Measurements from ENCODE around the gene ALAS2. TPM values are rescaled to one million over a fixed set of nuclear protein-coding genes. Genes with fewer than 3 reads are reported as not detected.

Gene ALAS2
- total and polyA plus RNA-seq, 3 experiments from 2014 or later = not detected

DNA sequence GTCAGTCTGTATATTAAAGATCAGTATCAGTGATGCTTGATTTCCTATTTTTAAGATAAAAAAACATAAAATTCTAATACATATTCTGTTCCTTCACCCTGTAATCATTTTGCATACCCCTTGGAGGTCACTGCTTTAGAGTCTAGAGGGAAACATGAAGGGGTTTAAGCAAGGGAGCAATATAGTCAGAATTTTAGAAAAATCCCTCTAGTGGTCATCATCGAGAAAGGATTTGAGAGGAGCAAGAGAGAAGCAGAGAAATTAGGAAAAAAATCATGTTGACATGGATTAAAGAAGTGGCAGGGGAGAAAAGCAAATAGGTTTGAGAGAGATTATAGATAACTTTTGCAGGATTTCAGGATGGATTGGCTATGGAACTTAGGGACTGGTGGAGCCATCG lies 19.5 kb downstream of the ALAS2 start:
- Mint-ChIP-seq H3K36me3 (peaks cover 0 to 10% (median 0%) of the 10 kb centered on the region in 3 donors), H3K4me1 (peaks cover 3 to 7% (median 4%) of the 10 kb centered on the region in 3 donors), H3K4me3 (no peak overlapping the region), H3K27ac (no peak overlapping the region), H3K9me3 (no peaks in the 10 kb centered on the region), H3K27me3 (peaks cover 0 to 4% of the 10 kb centered on the region in 2 donors)
- H3K36me3 ChIP-seq (ENCODE audit: insufficient read depth, low read length) = no peaks in the 10 kb centered on the region
- peaks cover 7% of the 10 kb centered on the region for H3K4me1 ChIP-seq (ENCODE audit: insufficient read depth, low read length)
- ChIA-PET POLR2A (no interaction called here), CTCF (interaction anchor here (1.4 kb wide), 1 partner anchor 12 kb away, joined by 3 read pairs; no protein-coding TSS in a partner anchor)
- H3K27me3 ChIP-seq (ENCODE audit: insufficient read depth, low read length, poor library complexity, severe bottlenecking) = no peaks in the 10 kb centered on the region
- H3K9me3 ChIP-seq (ENCODE audit: low read length) = no peaks in the 10 kb centered on the region
- no peak for DNase-seq
- no peak overlapping the region for H3K4me3 ChIP-seq (ENCODE audit: low read length)
- no peak overlapping the region for H3K27ac ChIP-seq (ENCODE audit: low read depth, low read length)

GRCh38 chrX:55008571-55009358 lies 22.0 kb downstream of the ALAS2 start:
- peaks cover 7% of the 10 kb centered on the region for H3K36me3 ChIP-seq (ENCODE audit: insufficient read depth, low read length)
- Mint-ChIP-seq H3K4me1 (peaks cover 4 to 8% (median 7%) of the 10 kb centered on the region in 3 donors), H3K27ac (no peak overlapping the region), H3K9me3 (no peaks in the 10 kb centered on the region), H3K36me3 (peaks cover 0 to 34% (median 3%) of the 10 kb centered on the region in 3 donors), H3K27me3 (peaks cover 0 to 2% of the 10 kb centered on the region in 2 donors), H3K4me3 (no peak overlapping the region)
- H3K9me3 ChIP-seq (ENCODE audit: low read length) = no peaks in the 10 kb centered on the region
- ChIA-PET CTCF (no interaction called here), POLR2A (no interaction called here)
- no peak overlapping the region for H3K27ac ChIP-seq (ENCODE audit: low read depth, low read length)
- no peaks in the 10 kb centered on the region for H3K27me3 ChIP-seq (ENCODE audit: insufficient read depth, low read length, poor library complexity, severe bottlenecking)
- no peak for DNase-seq
- H3K4me1 ChIP-seq (ENCODE audit: insufficient read depth, low read length) = peaks cover 7% of the 10 kb centered on the region
- no peak overlapping the region for H3K4me3 ChIP-seq (ENCODE audit: low read length)

DNA sequence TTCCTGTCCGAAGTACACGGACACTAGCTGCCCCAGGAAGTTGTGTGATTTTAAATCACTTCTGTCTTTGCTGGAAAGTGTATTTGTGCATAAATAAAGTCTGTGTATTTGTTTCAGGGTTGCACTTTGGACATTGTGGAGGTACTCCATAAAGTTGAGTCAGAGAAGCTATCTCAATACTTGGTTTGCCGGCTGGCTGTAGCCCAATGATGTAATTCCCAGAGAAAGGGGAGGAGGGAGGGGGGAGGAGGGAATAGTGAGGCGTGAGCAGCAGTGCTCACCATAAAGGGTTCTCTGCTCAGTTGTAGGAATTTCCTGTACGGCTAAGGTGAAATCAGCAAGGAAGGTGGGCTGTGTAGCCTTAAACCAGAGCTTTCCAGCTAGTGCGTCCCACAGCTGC lies 23.1 kb downstream of the ALAS2 start:
- no peak overlapping the region for H3K27ac Mint-ChIP-seq
- no peaks in the 10 kb centered on the region for H3K9me3 ChIP-seq (ENCODE audit: low read length)
- H3K4me1 ChIP-seq (ENCODE audit: insufficient read depth, low read length) = peaks cover 7% of the 10 kb centered on the region
- H3K4me1 Mint-ChIP-seq = peaks cover 4 to 8% (median 7%) of the 10 kb centered on the region in 3 donors
- POLR2A ChIA-PET = interaction anchor here (0.6 kb wide), 1 partner anchor 562 kb away, joined by 4 read pairs; no protein-coding TSS in a partner anchor
- CTCF ChIA-PET = no interaction called here
- H3K9me3 Mint-ChIP-seq = no peaks in the 10 kb centered on the region
- DNase-seq = no peak
- peaks cover 13% of the 10 kb centered on the region for H3K36me3 ChIP-seq (ENCODE audit: insufficient read depth, low read length)
- no peaks in the 10 kb centered on the region for H3K27me3 ChIP-seq (ENCODE audit: insufficient read depth, low read length, poor library complexity, severe bottlenecking)
- no peak overlapping the region for H3K4me3 ChIP-seq (ENCODE audit: low read length)
- peaks cover 0 to 43% (median 3%) of the 10 kb centered on the region in 3 donors for H3K36me3 Mint-ChIP-seq
- no peak overlapping the region for H3K4me3 Mint-ChIP-seq
- peaks cover 0 to 2% of the 10 kb centered on the region in 2 donors for H3K27me3 Mint-ChIP-seq
- no peak overlapping the region for H3K27ac ChIP-seq (ENCODE audit: low read depth, low read length)

DNA sequence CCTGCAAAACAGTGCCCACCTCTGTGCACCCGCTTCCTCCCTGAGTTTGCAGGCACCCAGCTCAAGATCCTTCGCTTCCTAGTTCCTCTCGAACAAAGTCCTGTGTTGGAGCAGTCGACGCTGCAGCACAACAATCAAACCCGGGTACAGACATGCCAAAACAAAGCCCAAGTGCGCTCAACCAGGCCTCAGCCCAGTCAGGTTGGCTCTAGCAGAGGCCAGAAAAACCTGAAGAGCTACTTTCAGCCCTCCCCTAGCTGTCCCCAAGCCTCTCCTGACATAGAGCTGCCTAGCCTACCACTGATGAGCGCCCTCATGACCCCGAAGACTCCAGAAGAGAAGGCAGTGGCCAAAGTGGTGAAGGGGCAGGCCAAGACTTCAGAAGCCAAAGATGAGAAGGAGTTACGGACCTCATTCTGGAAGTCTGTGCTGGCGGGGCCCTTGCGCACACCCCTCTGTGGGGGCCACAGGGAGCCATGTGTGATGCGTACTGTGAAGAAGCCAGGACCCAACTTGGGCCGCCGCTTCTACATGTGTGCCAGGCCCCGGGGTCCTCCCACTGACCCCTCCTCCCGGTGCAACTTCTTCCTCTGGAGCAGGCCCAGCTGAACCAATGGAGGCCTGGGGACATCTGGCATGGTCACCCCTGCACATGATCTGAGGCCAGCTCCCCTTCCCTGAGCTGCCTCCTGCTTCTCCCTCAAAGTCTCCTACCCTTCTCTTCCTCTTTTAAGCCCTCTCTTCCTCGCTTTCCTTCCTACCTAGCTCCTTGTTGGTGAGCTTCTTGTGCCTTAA lies 23.8 kb downstream of the ALAS2 start:
- Histone ChIP-seq H3K27me3 (ENCODE audit: insufficient read depth, low read length, poor library complexity, severe bottlenecking) (no peaks in the 10 kb centered on the region), H3K27ac (ENCODE audit: low read depth, low read length) (no peak overlapping the region), H3K4me3 (ENCODE audit: low read length) (no peak overlapping the region), H3K36me3 (ENCODE audit: insufficient read depth, low read length) (peaks cover 13% of the 10 kb centered on the region), H3K9me3 (ENCODE audit: low read length) (no peaks in the 10 kb centered on the region), H3K4me1 (ENCODE audit: insufficient read depth, low read length) (peaks cover 7% of the 10 kb centered on the region)
- POLR2A ChIA-PET = interaction anchor here (0.6 kb wide), 1 partner anchor 562 kb away, joined by 4 read pairs; no protein-coding TSS in a partner anchor
- peaks cover 0 to 49% (median 3%) of the 10 kb centered on the region in 3 donors for H3K36me3 Mint-ChIP-seq
- CTCF ChIA-PET = no interaction called here
- DNase-seq = no peak
- no peak overlapping the region for H3K4me3 Mint-ChIP-seq
- H3K27me3 Mint-ChIP-seq = peaks cover 0 to 2% of the 10 kb centered on the region in 2 donors
- no peak overlapping the region for H3K27ac Mint-ChIP-seq
- peaks cover 6 to 13% (median 11%) of the 10 kb centered on the region in 3 donors for H3K4me1 Mint-ChIP-seq
- no peaks in the 10 kb centered on the region for H3K9me3 Mint-ChIP-seq

DNA sequence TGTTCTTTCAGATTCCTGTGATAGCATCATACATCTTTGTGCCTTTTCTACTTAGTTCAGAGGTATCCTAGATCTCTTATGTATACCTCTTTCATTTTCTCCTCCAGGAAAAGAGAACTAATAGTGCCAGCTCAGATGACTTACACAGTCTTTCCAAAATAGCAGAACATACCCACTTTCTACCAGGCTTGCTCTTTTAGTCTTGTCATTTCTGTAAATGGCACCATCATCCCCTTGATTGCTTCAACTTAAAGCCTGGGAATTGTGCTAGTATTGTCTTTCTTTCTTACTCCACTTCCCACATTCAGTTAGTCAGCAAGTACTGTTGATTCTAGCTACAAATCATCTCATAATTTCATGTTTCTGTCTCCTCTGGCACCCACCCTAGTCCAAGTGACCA lies 25.5 kb downstream of the ALAS2 start:
- Histone ChIP-seq H3K27me3 (ENCODE audit: insufficient read depth, low read length, poor library complexity, severe bottlenecking) (no peaks in the 10 kb centered on the region), H3K9me3 (ENCODE audit: low read length) (no peaks in the 10 kb centered on the region), H3K4me3 (ENCODE audit: low read length) (no peak overlapping the region), H3K27ac (ENCODE audit: low read depth, low read length) (no peak overlapping the region), H3K36me3 (ENCODE audit: insufficient read depth, low read length) (peaks cover 13% of the 10 kb centered on the region), H3K4me1 (ENCODE audit: insufficient read depth, low read length) (peaks cover 15% of the 10 kb centered on the region)
- POLR2A ChIA-PET = no interaction called here
- CTCF ChIA-PET = no interaction called here
- Mint-ChIP-seq H3K9me3 (no peaks in the 10 kb centered on the region), H3K36me3 (peaks cover 0 to 57% (median 3%) of the 10 kb centered on the region in 3 donors), H3K27me3 (peaks cover 0 to 2% of the 10 kb centered on the region in 2 donors), H3K4me1 (peaks cover 23 to 29% (median 24%) of the 10 kb centered on the region in 3 donors), H3K4me3 (no peak overlapping the region), H3K27ac (peak overlapping the region in 1 of 8 donors; percentile 58)
- DNase-seq = no peak

GRCh38 chrX:55004231-55004630 lies 26.5 kb downstream of the ALAS2 start:
- H3K27ac Mint-ChIP-seq = peak overlapping the region in 3 of 8 donors; percentile 4 to 90 (median 65)
- Histone ChIP-seq H3K27me3 (ENCODE audit: insufficient read depth, low read length, poor library complexity, severe bottlenecking) (no peaks in the 10 kb centered on the region), H3K4me3 (ENCODE audit: low read length) (no peak overlapping the region), H3K9me3 (ENCODE audit: low read length) (no peaks in the 10 kb centered on the region), H3K27ac (ENCODE audit: low read depth, low read length) (no peak overlapping the region), H3K4me1 (ENCODE audit: insufficient read depth, low read length) (peaks cover 18% of the 10 kb centered on the region), H3K36me3 (ENCODE audit: insufficient read depth, low read length) (peaks cover 13% of the 10 kb centered on the region)
- ChIA-PET POLR2A (no interaction called here), CTCF (no interaction called here)
- no peaks in the 10 kb centered on the region for H3K9me3 Mint-ChIP-seq
- H3K4me3 Mint-ChIP-seq = peak overlapping the region in 2 of 7 donors; percentile 45 to 74
- peaks cover 24 to 36% (median 27%) of the 10 kb centered on the region in 3 donors for H3K4me1 Mint-ChIP-seq
- H3K27me3 Mint-ChIP-seq = peaks cover 0 to 2% of the 10 kb centered on the region in 2 donors
- DNase-seq = no peak
- peaks cover 0 to 60% (median 3%) of the 10 kb centered on the region in 3 donors for H3K36me3 Mint-ChIP-seq

DNA sequence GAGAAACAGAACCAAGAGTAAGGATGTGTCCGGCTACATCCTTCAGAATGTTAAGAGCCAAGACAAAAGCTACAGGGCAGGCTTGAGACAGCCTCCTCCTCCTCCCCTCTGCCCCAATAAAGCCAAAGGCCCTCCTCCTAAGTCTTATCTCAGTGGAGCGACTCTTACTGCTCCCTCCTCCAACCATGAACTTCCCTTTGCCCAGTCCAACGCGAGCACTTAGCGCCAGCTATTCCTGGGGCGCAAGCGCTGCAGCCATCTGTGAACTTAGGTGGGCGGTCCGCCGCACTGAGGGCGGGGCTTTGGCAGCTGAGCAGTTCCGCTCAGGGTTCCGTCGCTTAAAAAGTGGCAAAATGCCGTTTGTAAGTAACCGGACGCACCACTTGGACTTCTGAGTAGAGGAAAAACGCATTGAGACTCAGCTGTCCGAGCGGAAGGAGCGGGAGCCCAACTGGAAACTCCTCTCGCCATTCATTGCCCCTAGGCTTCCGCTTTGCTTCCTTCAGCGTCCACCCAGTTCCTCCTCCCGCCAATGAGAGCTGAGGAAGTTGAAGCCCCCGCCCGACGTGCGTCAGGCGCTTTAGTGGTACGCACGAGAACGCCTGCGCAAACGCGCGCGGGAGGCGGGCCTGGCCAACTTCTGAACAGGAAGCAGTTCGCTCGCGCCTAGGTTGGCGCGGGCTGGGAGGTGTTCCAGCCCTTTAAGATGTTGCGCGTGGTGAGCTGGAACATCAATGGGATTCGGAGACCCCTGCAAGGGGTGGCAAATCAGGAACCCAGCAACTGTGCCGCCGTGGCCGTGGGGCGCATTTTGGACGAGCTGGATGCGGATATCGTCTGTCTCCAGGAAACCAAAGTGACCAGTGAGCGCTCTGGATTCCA lies 30.8 kb downstream of the ALAS2 start, which contains the start of gene APEX2:
TSS of gene APEX2 (plus strand) at position 647 of the 882 bp plus-strand sequence. CDS start at position 707, 60 bp downstream.
- ChIA-PET CTCF (interaction anchor here (0.7 to 1.8 kb wide), 4 partner anchors 12 to 361 kb away, joined by 3 to 7 read pairs (median 4); no protein-coding TSS in a partner anchor), POLR2A (interaction anchor here (0.6 to 1.8 kb wide), 5 partner anchors 191 to 1495 kb away, joined by 3 to 12 read pairs (median 3); partner anchors contain the start of genes GNL3L and MAGEH1)

More for the DNA sequence above, 30.8 kb downstream of the ALAS2 start, which contains the start of gene APEX2:
- Mint-ChIP-seq H3K27ac (peak within 1 kb of the TSS; percentile 86 to 99 (median 98)), H3K4me1 (peaks cover 20 to 31% (median 24%) of the 10 kb centered on the region in 3 donors), H3K4me3 (peak within 1 kb of the TSS; percentile 85 to 98 (median 95)), H3K9me3 (no peaks in the 10 kb centered on the region), H3K27me3 (peaks cover 0 to 2% of the 10 kb centered on the region in 2 donors), H3K36me3 (peaks cover 0 to 37% (median 0%) of the 10 kb centered on the region in 3 donors)
- peak within 1 kb of the TSS; percentile 96 for H3K27ac ChIP-seq (ENCODE audit: low read depth, low read length)
- H3K4me3 ChIP-seq (ENCODE audit: low read length) = peak within 1 kb of the TSS; percentile 91
- H3K27me3 ChIP-seq (ENCODE audit: insufficient read depth, low read length, poor library complexity, severe bottlenecking) = no peaks in the 10 kb centered on the region
- DNase-seq = peak; percentile 80 to 92 (median 84)
- H3K4me1 ChIP-seq (ENCODE audit: insufficient read depth, low read length) = peaks cover 14% of the 10 kb centered on the region
- H3K36me3 ChIP-seq (ENCODE audit: insufficient read depth, low read length) = peaks cover 13% of the 10 kb centered on the region
- H3K9me3 ChIP-seq (ENCODE audit: low read length) = no peaks in the 10 kb centered on the region
